Aorta (tissue), 5 donors: ENCODE data around the gene PCF11. TPM values are rescaled to one million over a fixed set of nuclear protein-coding genes. Genes with fewer than 3 reads are reported as not detected.
A peak's percentile ranks its signal among the peaks of the same experiment; 100 is the strongest.

ENCODE experiments used
- ATAC-seq: fragments of 200-7000 bp; cut with Tn5 transposase; one replicate; pipeline ENCODE4 v1.9.1; 2022; ENCODE audit warnings: moderate library complexity; ENCODE audit not compliant: low FRiP score
- DNase-seq, 2 donors: peaks; one replicate each; pipeline ENCODE4 v3.0.0-alpha.2; 2020
- H3K27ac ChIP-seq, 2 donors: one replicate each; pipeline ENCODE4 v1.5.1; 2013; ENCODE audit warnings: low read length in 2 of 2, mild to moderate bottlenecking in 2 of 2, moderate library complexity in 2 of 2, control low read depth in 1 of 2, inconsistent platforms in 1 of 2, low read depth in 1 of 2
- H3K27me3 ChIP-seq, 2 donors: one replicate each; pipeline ENCODE4 v1.6.1; 2013; ENCODE audit warnings: control low read depth in 1 of 2, low read length in 1 of 2, mild to moderate bottlenecking in 1 of 2, moderate library complexity in 1 of 2; ENCODE audit not compliant: insufficient read depth in 2 of 2, control insufficient read depth in 1 of 2
- H3K36me3 ChIP-seq, 2 donors: one replicate each; pipeline ENCODE4 v1.6.1; 2013; ENCODE audit warnings: control low read depth in 1 of 2, low read length in 1 of 2, mild to moderate bottlenecking in 1 of 2; ENCODE audit not compliant: insufficient read depth in 2 of 2, control insufficient read depth in 1 of 2
- H3K4me1 ChIP-seq, 2 donors: one replicate each; pipeline ENCODE4 v1.6.1; 2013; ENCODE audit warnings: low read length in 2 of 2, control low read depth in 1 of 2, mild to moderate bottlenecking in 1 of 2, moderate library complexity in 1 of 2; ENCODE audit not compliant: insufficient read depth in 2 of 2, control insufficient read depth in 1 of 2
- H3K4me3 ChIP-seq, 2 donors: one replicate each; pipeline ENCODE4 v1.5.1; 2013; ENCODE audit warnings: low read length in 2 of 2, control low read depth in 1 of 2, mild to moderate bottlenecking in 1 of 2
- H3K9me3 ChIP-seq: one replicate; pipeline ENCODE4 v1.6.1; 2013; ENCODE audit warnings: mild to moderate bottlenecking, low read length; ENCODE audit not compliant: control insufficient read depth
- WGBS, 2 donors: extraction: QIAGEN DNeasy Blood & Tissue Kit; methylation state at CpG; one replicate each; pipeline ENCODE4 v1.1.7; 2013; 5-methylcytosine and 5-hydroxymethylcytosine counted together
- intact Hi-C, 2 donors: fragments of 100-400 bp; cut with DNase I; formaldehyde crosslinking; loops; one replicate each; pipeline versions ENCODE4 v1.14.2 to v1.15.0; 2022
- long read RNA-seq, 2 donors: library from polyadenylated mRNA; unstranded; transcript quantifications; one replicate each; pipeline ENCODE4 v2.0.0, GENCODE V29; 2020 to 2021
- polyA plus RNA-seq, 2 donors: library from polyadenylated mRNA; stranded (reverse); fragments of 200-250 nt; gene quantifications; one replicate each; pipeline ENCODE4 v1.2.3, GENCODE V29; 2013
- total RNA-seq, 2 donors: library from RNA; stranded (reverse); fragmentation: NEBNext Ultra II Directional; extraction: Animal tissue kit (Norgen Biotek cat#: 25700); gene quantifications; one replicate each; pipeline ENCODE4 v1.2.1, GENCODE V29; 2021
- donor health status: healthy with polysubstance abuse.
- donor health status: Bipolar disorder and iron deficiency.
- donor health status: DM: no; HTN: no; CAD: no.
- donor health status: DM: no; HTN: no; CAD: no.
- donor health status: DM: yes; HTN: yes; CAD: no.

Gene PCF11
- total RNA-seq (10 to 100 TPM; 65.0 to 82.3 TPM), polyA plus RNA-seq (10 to 100 TPM; 14.5 to 56.1 TPM)
- long read RNA-seq, donor 1, partial matches to known transcripts, result 17 of 19 reads
- long read RNA-seq, donor 1, other reads (novel, unspliced or antisense), result 1 of 19 reads
- long read RNA-seq, donor 2, full-length matches to known transcripts, result 2 of 13 reads
- long read RNA-seq, donor 2, partial matches to known transcripts, result 4 of 13 reads
- long read RNA-seq, donor 2, other reads (novel, unspliced or antisense), result 7 of 13 reads

GRCh38 chr11:83156996-83157593 is at the start of gene PCF11:
Gene PCF11 (plus strand): TSS chr11:83157131. CDS start chr11:83157440, 309 bp downstream.
- H3K27ac ChIP-seq, result peak within 1 kb of the TSS; percentile 84 to 98
- WGBS, 2 donors, result 0 to 1% methylated on average over 54 to 55 of the region's 55 CpGs
- no peaks in the 10 kb centered on the region for H3K27me3 ChIP-seq
- no peaks in the 10 kb centered on the region for H3K36me3 ChIP-seq
- DNase-seq (no peak), ATAC-seq (peak; percentile 63)
- peak within 1 kb of the TSS; percentile 95 to 97 for H3K4me3 ChIP-seq
- no peaks in the 10 kb centered on the region for H3K9me3 ChIP-seq
- intact Hi-C loops, result loop anchor here (1.0 to 5.0 kb wide), 6 partner anchors 36 to 256 kb away; partner anchors contain the start of genes RAB30 (in 2 of the 2), ANKRD42 (in 1 of the 2), DDIAS (in 1 of the 2) and PRCP (in 1 of the 2)
- H3K4me1 ChIP-seq, result no peaks in the 10 kb centered on the region

- WGBS, 2 donors, result 56 to 63% methylated on average over 2 of the region's 2 CpGs
- no peak for ATAC-seq
Observed at GRCh38 chr11:83112886-83113285, 44.0 kb upstream of the PCF11 start.

GRCh38 chr11:83115026-83115425 is 41.9 kb upstream of the PCF11 start:
- H3K27ac ChIP-seq, result no peak overlapping the region
- ATAC-seq (no peak), DNase-seq (no peak)
- no peaks in the 10 kb centered on the region for H3K4me1 ChIP-seq
- no peaks in the 10 kb centered on the region for H3K9me3 ChIP-seq
- H3K36me3 ChIP-seq, result no peaks in the 10 kb centered on the region
- intact Hi-C loops, result no loop called here
- no peak overlapping the region for H3K4me3 ChIP-seq
- no peaks in the 10 kb centered on the region for H3K27me3 ChIP-seq
- 67 to 77% methylated on average over 3 of the region's 3 CpGs for WGBS, 2 donors

More at GRCh38 chr11:83112886-83113285, 44.0 kb upstream of the PCF11 start:
- Histone ChIP-seq H3K9me3 (no peaks in the 10 kb centered on the region), H3K27ac (no peak overlapping the region), H3K4me1 (no peaks in the 10 kb centered on the region), H3K27me3 (no peaks in the 10 kb centered on the region), H3K4me3 (no peak overlapping the region), H3K36me3 (no peaks in the 10 kb centered on the region)
- intact Hi-C loops, result no loop called here
- DNase-seq, result no peak

- H3K4me3 ChIP-seq, result no peak overlapping the region
Observed at GRCh38 chr11:83115551-83115950, 41.4 kb upstream of the PCF11 start.

GRCh38 chr11:83116015-83116641 is 40.8 kb upstream of the PCF11 start:
- intact Hi-C loops, result loop anchor here in 1 of 2 donors (2.0 kb wide), 1 partner anchor 41 kb away; the partner anchor contains the start of gene PCF11
- no peaks in the 10 kb centered on the region for H3K27me3 ChIP-seq
- H3K36me3 ChIP-seq, result no peaks in the 10 kb centered on the region
- ATAC-seq, result no peak
- no peak for DNase-seq
- 93 to 99% methylated on average over 3 of the region's 3 CpGs for WGBS, 2 donors
- no peaks in the 10 kb centered on the region for H3K9me3 ChIP-seq
- H3K4me1 ChIP-seq, result no peaks in the 10 kb centered on the region
- H3K27ac ChIP-seq, result no peak overlapping the region
- H3K4me3 ChIP-seq, result no peak overlapping the region

More at GRCh38 chr11:83115551-83115950, 41.4 kb upstream of the PCF11 start:
- Histone ChIP-seq H3K27ac (no peak overlapping the region), H3K27me3 (no peaks in the 10 kb centered on the region), H3K4me1 (no peaks in the 10 kb centered on the region), H3K9me3 (no peaks in the 10 kb centered on the region), H3K36me3 (no peaks in the 10 kb centered on the region)
- intact Hi-C loops, result no loop called here
- ATAC-seq, result no peak
- DNase-seq, result no peak
- 23 to 28% methylated on average over 5 of the region's 5 CpGs for WGBS, 2 donors

GRCh38 chr11:83118814-83119213 is 38.1 kb upstream of the PCF11 start:
- Histone ChIP-seq H3K4me3 (no peak overlapping the region), H3K36me3 (no peaks in the 10 kb centered on the region), H3K27me3 (no peaks in the 10 kb centered on the region), H3K4me1 (no peaks in the 10 kb centered on the region), H3K27ac (no peak overlapping the region), H3K9me3 (no peaks in the 10 kb centered on the region)
- intact Hi-C loops, result no loop called here
- ATAC-seq (no peak), DNase-seq (no peak)

GRCh38 chr11:83119216-83119615 is 37.7 kb upstream of the PCF11 start:
- Histone ChIP-seq H3K4me3 (no peak overlapping the region), H3K36me3 (no peaks in the 10 kb centered on the region), H3K4me1 (no peaks in the 10 kb centered on the region), H3K9me3 (no peaks in the 10 kb centered on the region), H3K27ac (no peak overlapping the region), H3K27me3 (no peaks in the 10 kb centered on the region)
- intact Hi-C loops, result no loop called here
- ATAC-seq (no peak), DNase-seq (no peak)
- 70 to 77% methylated on average over 3 of the region's 3 CpGs for WGBS, 2 donors

GRCh38 chr11:83120327-83120726 is 36.6 kb upstream of the PCF11 start:
- no peaks in the 10 kb centered on the region for H3K9me3 ChIP-seq
- no peak overlapping the region for H3K27ac ChIP-seq
- H3K36me3 ChIP-seq, result no peaks in the 10 kb centered on the region
- no peak overlapping the region for H3K4me3 ChIP-seq
- no peaks in the 10 kb centered on the region for H3K27me3 ChIP-seq
- ATAC-seq (no peak), DNase-seq (no peak)
- intact Hi-C loops, result no loop called here
- no peaks in the 10 kb centered on the region for H3K4me1 ChIP-seq

GRCh38 chr11:83122050-83122449 is 34.9 kb upstream of the PCF11 start:
- intact Hi-C loops, result no loop called here
- H3K36me3 ChIP-seq, result no peaks in the 10 kb centered on the region
- H3K27ac ChIP-seq, result no peak overlapping the region
- no peaks in the 10 kb centered on the region for H3K27me3 ChIP-seq
- no peaks in the 10 kb centered on the region for H3K9me3 ChIP-seq
- no peak overlapping the region for H3K4me3 ChIP-seq
- H3K4me1 ChIP-seq, result no peaks in the 10 kb centered on the region
- ATAC-seq (no peak), DNase-seq (no peak)
